HG02623 (cell line): ENCODE results near the gene SATB1.

ENCODE experiments used
- ATAC-seq: cut with Tn5 transposase; IDR thresholded peaks from one replicate; pipeline ENCODE4 v1.9.1; 2021; ENCODE audit warnings: moderate library complexity; ENCODE audit not compliant: unreplicated experiment

SATB1 gene

DNA sequence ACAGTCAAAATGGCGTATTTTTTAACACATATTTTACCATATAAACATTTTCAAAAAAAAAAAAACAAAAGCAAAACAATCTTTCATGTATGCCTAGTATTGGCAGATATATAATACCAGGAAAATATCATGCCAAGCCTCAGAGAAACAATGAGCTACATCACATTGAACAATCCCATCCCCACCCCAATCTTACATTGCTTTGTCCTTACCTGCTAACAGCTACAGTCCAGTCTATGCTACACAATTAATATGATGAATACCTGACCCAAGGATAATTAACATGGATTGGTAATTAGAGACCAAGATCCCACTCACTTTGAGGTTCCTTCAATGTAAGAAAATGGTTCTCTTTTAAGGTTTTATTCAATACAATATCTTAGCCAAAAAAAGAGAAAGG lies 7.6 kb upstream of the SATB1 start:
- no peak for ATAC-seq

DNA sequence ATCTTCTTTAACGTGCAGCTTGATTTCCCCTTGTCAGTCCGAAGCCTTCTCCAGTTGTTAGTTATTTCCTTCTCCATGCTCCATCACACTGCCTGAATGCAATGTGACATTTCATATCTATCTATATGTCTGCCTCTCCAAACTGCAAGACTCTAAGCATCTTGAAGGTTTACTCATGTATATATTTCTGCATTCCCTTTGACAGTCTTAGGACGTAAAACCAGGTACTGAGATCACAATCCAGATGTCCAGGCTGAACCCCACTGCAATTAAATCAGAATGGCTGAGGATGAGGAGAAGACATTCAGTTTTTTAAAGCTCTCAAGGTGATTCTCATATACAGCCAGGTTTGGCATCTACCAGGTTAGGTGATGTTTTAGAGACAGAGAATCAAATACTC lies 6.1 kb upstream of the SATB1 start:
- no peak for ATAC-seq

DNA sequence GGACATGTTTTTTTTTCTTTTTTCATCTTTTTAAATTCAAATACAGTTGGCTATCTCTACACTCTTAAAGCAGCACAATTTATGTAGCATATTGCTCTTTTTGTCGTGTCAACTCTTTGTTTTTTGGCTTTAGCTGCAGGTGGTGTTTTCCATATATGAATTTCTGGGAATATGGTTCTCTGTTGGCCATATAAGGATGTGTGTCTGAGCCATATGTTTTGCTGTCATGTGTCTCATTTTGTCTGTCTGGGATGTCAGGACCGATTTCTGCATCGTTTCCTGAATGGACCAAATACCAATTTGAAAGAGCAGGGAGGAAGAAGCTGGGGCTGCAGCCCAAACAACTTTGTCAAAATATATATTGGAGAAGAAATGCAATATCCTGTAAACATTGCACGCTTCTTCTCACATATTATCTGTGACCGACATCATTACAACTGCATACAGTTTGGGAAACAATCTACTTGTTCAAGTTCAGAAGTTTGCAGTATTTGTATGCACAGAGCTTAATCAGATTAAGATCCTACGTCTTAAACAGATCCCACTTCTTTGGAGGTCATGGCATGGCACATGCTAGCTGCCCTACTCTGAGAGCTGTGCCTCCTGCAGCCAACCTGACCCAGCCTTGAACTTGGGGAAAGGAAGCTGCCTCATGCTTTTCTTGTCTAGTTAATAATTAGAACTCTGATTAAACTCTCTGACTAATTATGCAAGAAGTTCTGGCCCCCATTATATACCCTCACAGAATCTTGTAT lies 4.0 kb upstream of the SATB1 start:
- no peak for ATAC-seq

DNA sequence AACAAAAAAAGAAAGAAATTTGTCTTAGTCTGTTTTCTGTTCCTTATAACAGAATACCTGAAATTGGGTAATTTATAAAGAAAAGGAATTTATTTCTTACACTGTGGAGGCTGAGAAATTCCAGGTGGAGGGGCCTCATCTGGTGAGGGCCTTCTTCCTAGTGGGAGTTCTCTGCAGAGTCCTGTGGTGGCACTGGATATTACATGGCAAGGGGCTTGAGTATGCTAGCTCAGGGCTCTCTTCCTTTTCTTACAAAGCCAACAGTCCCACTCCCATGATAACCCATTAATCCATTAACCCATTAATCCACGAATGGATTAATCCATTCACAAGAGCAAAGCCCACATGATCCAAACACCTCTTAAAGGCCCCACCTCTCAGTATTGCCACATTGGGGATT lies 2.9 kb upstream of the SATB1 start:
- ATAC-seq = no peak

DNA sequence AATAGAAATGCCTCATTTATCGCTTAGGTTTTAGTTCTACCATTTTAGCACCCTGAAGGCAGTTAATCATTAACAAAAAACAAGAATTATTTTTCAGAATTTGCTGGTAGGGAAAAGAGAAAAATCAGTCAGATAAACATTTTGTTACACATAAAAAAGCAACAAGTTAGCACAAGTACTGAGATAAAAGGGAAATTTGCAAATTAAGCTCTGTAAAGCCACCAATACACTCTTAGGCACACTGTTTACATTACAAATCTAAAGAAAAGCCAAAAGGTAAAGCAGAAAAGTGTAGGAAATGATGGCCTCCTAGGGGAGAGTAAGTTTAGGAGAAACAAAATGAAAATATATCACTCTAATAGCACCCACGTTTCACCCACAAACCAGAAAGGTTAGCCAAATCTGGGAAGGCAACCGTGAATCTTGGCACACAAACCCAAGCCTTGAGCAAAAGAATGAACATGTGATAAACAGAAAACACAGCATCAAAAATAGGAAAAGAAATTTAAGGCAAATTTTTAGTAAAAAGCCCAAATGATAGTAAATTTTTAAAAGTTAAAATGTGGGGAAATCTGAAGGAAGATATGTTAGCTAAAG lies 1.6 kb upstream of the SATB1 start:
- ATAC-seq = no peak

DNA sequence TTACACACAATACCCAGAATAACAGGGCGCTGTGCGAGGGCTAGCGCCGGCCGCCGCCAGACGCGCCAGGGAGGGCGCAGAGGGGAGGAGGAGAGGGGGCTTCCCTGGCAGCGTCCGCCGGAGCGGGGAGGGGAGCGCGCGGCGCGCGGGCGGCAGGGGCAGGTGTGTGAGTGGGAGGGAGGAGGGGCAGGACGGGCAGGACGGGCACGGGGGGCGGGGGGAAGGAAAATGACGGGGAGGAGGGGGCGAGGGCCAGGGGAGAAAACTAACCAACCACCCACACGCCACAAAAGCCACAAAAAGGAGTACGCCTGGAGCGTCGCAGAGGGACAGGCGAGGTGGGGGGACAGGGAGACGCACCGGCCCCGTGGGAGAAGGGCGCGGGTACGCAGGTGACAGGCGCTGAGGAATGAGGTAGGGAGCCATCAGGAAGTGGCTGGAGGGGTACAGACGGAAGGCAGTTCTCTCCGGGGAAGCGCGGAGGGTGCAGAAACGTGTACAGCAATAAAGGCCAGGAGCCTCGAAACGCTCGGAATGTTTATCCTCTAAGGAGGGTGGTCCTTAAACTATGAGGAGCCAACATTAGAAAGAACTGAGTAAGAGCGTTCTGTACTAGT lies 610 bp upstream of the SATB1 start:
- ATAC-seq = peak; percentile 2

DNA sequence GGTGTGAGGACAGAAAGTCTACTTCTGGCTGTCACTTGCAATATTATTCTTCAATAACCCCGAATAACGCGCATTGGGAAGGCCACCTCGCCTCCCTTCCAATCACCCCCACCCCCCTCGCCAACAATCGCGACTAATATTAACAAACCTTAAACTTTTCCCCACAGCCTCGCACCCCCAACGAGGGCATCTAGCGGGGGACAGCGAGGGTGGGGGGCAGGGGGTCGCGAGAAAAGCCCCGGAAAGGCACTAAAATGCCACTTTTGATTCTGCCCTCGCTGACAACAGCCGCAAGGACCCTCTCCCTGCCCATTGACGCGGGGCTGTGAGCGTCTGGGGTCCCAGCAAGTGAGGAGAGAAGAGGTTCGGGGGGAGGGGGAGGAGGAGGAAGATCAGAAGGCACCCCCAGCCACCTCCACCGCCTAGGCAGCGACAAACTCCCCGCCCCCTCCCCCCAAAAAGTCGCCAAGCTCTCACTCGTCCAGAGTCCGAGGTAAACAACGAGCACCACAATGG lies 868 bp downstream of the SATB1 start:
- ATAC-seq = no peak

DNA sequence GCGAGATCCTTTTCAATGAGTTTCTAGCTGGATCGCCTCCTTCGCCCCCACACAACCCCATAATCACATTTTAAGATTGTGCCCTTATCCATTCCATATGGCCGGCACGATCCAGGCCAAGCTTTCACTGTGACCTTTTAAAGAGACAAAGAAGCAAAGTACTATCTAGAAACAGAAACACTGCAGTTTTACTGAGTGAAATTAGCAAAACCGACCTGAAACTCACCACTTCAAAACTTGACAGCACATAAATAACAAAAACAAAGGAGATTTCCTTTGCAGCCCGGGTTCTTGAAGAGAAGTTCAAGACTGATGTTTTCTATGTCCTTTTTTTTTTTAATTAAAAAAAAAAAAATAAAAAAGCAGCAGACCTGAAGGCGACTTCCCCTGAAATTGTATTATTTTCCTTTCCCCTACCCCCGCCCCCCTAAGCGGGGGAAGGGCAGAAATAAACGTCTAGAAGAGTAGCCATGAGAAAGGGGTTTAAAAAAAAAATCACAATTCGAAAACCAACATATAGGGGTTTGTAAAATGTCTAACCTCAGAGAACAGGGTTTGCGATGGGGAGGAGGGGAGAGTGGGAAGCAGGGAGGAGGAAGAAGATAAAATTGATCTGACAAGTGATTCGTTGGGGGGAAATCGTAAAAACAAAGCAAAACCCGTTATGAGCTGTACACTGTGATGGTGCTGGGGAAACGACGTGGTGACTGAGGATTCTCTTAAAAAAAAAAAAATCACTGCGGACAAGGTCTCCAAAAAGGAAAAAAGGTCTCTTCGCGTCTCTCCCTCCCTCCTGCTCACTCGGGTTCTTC lies 1.5 kb downstream of the SATB1 start:
- peak; percentile 78 for ATAC-seq

DNA sequence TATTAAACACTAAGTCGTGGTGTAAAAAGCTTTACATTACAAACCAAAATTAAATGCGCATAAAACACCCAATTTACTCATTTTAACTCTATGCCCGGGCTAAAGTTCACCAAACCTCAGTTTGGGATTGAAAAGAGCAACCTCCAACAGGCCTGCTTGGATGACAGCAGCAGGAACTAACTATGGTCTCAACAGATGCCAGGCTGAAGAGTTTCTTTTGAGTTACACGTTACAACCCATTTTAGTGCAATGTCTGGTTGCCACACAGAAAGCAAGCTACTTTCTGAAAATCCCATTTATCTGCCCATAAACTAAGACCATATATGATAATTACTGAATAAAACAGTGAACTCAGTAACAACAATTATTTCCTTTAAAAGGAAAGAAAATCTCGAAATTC lies 2.2 kb downstream of the SATB1 start:
- ATAC-seq = no peak

DNA sequence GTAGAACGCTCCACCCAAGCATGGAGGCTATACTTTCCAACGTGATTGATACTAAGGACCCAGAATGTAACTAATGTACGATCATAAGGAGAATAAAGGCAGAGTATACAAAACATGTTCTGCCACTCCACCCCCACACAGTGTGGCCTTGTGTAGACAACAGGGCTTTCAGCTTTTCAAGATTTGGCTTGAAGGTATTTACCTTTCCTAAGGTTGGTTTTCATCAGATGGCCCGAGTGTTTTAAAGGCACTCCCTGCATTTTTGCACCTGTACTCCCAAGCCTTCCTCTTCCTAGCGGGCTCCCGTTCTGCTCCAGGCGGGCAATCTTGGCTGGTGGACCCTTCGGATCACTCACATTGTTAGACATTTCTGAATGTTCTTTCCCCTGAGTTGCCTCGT lies 4.6 kb downstream of the SATB1 start:
- ATAC-seq = no peak

DNA sequence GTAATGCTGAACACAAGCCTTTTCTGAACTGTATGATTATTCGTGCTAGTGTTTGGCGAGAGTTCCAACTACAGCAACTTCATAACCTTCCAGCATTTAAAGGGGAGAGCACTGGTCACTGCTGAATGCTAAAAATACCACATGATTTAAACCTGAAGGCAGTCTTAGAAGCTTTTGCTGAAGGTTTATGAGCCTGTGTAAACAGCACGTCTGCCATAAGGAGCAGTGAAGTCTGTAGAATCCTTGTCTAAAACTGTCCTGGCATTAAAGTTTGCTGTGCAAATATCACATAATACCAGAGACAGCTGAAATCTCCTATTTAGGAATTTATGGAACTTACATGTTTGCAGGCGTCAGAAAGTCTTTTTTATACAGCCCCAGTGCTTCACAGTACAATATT lies 5.9 kb downstream of the SATB1 start:
- no peak for ATAC-seq

DNA sequence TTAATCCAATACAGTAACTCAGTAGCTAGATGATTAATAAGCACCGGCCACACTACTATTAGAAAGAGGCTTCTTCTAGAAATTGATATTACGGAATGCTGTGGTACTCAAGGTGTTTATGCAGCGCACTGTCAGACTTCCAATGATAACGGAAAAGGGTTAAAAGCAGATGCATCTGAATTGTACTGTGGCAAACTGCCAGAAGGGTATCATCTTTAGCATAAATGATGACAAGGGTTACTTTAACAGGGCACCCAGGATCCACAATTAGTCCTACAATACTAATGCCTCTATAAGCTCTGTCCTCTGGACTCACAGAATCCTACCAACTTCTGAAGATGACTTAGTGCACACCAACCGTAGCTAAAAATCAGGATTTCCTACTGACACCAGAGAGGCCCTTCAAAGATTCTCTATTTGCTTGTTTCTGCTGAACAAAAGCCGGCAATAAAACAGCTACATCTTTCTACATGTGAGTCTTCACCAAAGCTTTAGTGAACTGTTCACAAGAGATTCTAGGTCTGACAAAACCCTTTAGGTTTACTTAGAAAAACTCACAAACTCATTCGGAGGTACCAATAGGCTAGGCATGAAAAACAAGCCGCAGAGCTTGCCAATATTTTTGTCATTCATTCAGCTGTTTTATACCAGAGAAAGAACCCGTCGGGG lies 7.1 kb downstream of the SATB1 start:
- no peak for ATAC-seq

DNA sequence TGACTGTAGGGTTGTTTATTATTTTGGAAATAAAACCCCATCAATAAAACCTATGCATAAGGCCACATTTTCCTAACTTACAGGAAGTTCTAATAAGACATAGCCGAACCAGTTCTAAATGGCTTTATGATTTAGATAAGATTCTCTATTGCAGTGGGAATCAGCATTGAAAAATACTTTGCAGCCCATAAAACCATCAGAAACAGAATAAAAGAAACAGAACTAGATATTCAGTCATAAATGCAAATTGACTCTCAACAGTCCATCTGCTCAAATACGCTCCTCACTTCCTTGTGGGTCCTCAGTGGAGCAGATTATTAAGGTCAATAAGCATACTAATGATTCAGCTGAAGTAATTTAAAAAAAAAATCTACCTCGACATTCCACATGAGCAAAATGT lies 8.8 kb downstream of the SATB1 start:
- ATAC-seq = no peak

DNA sequence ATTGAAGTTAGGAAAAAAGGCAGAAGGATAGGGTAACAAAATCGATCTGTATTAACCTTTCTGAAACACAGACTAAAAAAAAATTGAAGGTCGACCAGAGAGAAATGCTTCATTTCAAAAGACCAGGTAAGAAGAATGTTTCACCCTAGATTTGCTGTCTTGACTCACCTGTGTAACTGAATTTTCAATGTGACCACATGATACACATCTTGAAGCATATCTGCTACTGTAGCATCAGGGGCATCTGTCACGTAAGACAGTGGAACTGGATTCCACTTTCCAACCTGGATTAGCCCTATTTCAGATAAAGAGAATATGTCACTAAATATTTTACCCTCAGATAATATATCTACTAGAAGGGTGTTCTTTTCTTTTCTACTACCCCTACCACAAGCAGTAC lies 9.3 kb downstream of the SATB1 start:
- ATAC-seq = no peak

DNA sequence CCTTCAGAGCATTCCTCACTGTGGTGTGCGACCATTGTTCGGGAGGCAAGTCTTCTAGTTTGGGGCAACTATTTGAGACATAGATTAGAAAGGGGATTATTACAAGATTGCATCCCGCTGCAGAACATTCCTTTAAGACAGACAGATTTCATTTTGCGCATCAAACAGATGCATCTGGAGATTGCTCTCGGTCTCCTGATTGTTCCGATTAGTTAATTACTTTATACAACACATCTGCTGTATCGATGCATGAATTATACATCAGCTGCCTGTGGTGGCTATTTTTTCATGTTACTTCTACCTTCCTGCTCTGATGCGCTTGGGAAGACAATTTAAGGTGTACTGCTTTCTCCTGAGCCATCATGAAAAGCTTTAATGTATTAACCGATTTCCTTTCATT lies 10.0 kb downstream of the SATB1 start:
- ATAC-seq = no peak

DNA sequence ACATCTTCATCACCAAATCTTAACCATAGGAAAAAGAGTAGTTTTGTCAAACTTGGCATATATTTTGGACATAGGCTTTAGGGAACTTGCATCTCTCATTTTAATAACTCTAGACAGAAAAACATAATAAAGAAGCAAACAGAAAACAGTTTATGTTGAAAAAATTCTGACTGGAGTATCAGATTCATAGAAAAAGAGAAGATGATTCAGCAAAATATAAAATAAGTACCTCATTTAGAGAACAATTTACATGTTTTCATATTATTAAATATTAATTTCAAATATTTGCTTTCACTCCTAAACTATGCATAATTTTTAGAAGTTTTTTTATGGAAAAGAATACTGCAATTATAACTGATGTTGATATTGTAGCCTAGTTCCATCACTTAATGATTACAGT lies 12.5 kb downstream of the SATB1 start:
- no peak for ATAC-seq

DNA sequence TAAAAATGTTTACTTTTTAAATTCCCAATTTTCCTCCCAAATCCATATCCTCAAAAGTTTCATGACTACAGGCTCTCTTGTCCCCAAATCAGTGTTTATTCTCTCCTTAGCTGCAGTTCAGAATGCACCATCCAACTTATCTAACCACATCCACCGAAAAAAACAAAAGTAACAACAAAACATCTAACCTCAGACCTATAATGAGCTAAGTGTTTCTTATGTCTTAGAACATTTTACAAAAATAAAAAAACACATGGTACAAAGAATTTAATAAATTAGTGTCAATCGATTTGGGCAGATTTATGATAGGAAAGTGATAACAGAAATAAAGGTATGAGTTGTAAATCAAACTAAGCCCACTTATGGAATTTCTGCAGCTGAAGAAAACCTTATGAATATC lies 13.6 kb downstream of the SATB1 start:
- ATAC-seq = no peak

DNA sequence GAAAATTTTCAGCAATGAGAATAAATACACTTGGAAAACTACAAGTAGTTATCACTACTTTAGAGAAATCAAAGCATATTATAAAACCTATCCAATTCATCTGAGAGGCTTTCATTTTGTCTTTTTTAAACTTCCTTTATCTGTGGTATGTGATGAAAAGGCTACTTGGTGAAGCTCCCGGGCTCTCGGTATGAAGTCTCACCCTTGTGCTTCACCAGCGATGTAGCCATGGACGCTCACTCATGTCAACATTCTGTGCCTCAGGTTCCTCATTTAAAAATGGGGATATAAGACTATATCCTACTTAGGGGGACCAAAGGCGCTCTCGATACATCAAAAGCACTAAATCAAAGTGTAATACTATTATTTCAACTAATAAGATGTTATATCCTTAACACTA lies 14.9 kb downstream of the SATB1 start:
- ATAC-seq = no peak

DNA sequence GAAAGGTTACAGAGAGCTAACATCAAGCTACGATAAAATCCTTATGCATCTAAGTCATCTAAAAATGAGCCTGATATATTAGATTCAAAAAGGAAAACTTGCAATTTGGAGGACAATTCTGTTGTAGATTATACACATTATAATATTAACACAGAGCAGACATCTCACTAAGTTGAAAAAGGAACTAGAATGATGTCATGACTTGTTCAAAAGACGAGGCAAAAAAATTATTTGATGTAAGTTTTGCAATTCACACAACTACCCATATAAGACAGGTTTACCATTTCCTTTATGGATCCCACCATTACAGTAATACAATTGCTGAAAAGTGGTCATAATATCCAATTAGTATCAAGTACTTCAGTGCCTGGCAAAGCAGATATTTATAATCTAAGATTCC lies 15.9 kb downstream of the SATB1 start:
- no peak for ATAC-seq

DNA sequence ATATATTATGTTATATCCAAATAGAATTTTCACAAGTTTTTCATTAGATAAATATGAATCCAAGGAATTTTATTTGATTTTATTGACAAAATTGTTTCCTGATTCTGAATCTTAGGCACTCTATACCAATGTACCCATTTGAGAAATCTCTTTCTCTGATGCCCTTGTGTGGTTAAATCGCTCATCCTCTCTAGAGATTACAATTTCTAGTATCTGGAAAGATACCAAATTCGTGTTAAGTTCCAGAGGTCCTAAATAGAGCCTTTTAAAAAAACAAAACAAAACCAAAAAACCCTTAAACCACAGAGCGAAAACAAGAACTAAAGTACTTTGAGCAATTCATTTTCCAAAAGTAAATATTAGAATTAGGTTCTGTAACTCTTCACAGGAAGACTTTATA lies 20.0 kb downstream of the SATB1 start:
- no peak for ATAC-seq

DNA sequence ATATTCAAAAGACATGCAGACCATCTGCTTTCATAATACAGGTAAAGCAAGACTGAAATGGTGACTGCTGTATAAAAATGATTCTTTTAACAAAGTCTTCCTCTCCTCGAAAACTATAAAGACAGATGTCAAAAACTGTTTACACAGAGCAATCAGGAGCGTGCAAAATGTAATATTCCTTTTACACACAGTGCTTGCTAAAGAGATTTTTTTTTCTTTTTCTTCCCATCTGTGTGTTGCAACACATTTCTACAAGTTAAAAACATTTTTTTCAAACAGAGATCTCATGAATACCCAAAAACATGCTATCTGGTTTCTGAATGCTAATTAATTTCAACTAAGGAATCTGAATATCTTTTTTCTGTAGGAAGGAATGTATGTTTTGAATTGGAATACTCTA lies 22.1 kb downstream of the SATB1 start:
- no peak for ATAC-seq
